Activated T-helper 17 cell treated with anti-CD3 and anti-CD28 coated beads, Interleukin-2, amount 50 U/mL, for 72 hours (primary cell): ENCODE measurements around the gene ZNF385B. TPM values are rescaled to one million over a fixed set of nuclear protein-coding genes. Genes with fewer than 3 reads are reported as not detected.

ENCODE experiments used
- ATAC-seq: fragments of 150-1000 bp; cut with Tn5 transposase; replicated peaks from 2 replicates; pipeline ENCODE4 v1.10.0; 2021; ENCODE audit warnings: mild to moderate bottlenecking, moderate library complexity
- H3K27ac Mint-ChIP-seq: one replicate; pipeline ENCODE4 v1.8.0; 2022; ENCODE audit warnings: mixed read lengths
- H3K27me3 Mint-ChIP-seq: one replicate; pipeline ENCODE4 v1.8.0; 2022; ENCODE audit warnings: mixed read lengths
- H3K36me3 Mint-ChIP-seq: one replicate; pipeline ENCODE4 v1.8.0; 2022; ENCODE audit warnings: low read depth, mild to moderate bottlenecking, mixed read lengths
- H3K4me1 Mint-ChIP-seq: one replicate; pipeline ENCODE4 v1.8.0; 2022; ENCODE audit warnings: mixed read lengths
- H3K4me3 Mint-ChIP-seq: one replicate; pipeline ENCODE4 v1.8.0; 2022; ENCODE audit warnings: mild to moderate bottlenecking, mixed read lengths
- H3K9me3 Mint-ChIP-seq: one replicate; pipeline ENCODE4 v1.8.0; 2022; ENCODE audit warnings: mixed read lengths
- total RNA-seq, 2 donors: library from RNA; stranded (reverse); gene quantifications; one replicate each; pipeline ENCODE4 v1.2.3, GENCODE V29; 2022

Gene ZNF385B
- total RNA-seq, 2 donors from 2014 or later, result not detected

- Mint-ChIP-seq H3K9me3 (no peaks in the 10 kb centered on the region), H3K27ac (no peak overlapping the region), H3K4me1 (no peaks in the 10 kb centered on the region), H3K27me3 (peaks cover 16% of the 10 kb centered on the region), H3K36me3 (no peaks in the 10 kb centered on the region), H3K4me3 (no peak overlapping the region)
- no peak for ATAC-seq
These were observed 14.5 kb upstream of the ZNF385B start for GRCh38 chr2:179875864-179876263.

GRCh38 chr2:179862898-179863458, 1.6 kb upstream of the ZNF385B start:
- Mint-ChIP-seq H3K9me3 (no peaks in the 10 kb centered on the region), H3K36me3 (no peaks in the 10 kb centered on the region), H3K4me1 (no peaks in the 10 kb centered on the region), H3K27ac (no peak overlapping the region), H3K4me3 (no peak overlapping the region), H3K27me3 (peaks cover 60% of the 10 kb centered on the region)
- ATAC-seq, result no peak

- Mint-ChIP-seq H3K27me3 (peaks cover 73% of the 10 kb centered on the region), H3K27ac (no peak overlapping the region), H3K4me1 (no peaks in the 10 kb centered on the region), H3K9me3 (no peaks in the 10 kb centered on the region), H3K4me3 (no peak overlapping the region), H3K36me3 (no peaks in the 10 kb centered on the region)
- no peak for ATAC-seq
These were observed 391 bp downstream of the ZNF385B start for GRCh38 chr2:179861027-179861415.

- H3K4me1 Mint-ChIP-seq, result no peaks in the 10 kb centered on the region
- H3K9me3 Mint-ChIP-seq, result no peaks in the 10 kb centered on the region
- no peaks in the 10 kb centered on the region for H3K36me3 Mint-ChIP-seq
- peak overlapping the region; percentile 7 for H3K4me3 Mint-ChIP-seq
- ATAC-seq, result no peak
- H3K27me3 Mint-ChIP-seq, result peaks cover 75% of the 10 kb centered on the region
- H3K27ac Mint-ChIP-seq, result no peak overlapping the region
These were observed 971 bp downstream of the ZNF385B start for GRCh38 chr2:179860255-179861026.

- H3K27ac Mint-ChIP-seq, result no peak overlapping the region
- no peaks in the 10 kb centered on the region for H3K9me3 Mint-ChIP-seq
- peaks cover 74% of the 10 kb centered on the region for H3K27me3 Mint-ChIP-seq
- no peak overlapping the region for H3K4me3 Mint-ChIP-seq
- no peaks in the 10 kb centered on the region for H3K36me3 Mint-ChIP-seq
- ATAC-seq, result no peak
- H3K4me1 Mint-ChIP-seq, result no peaks in the 10 kb centered on the region
These were observed 1.9 kb downstream of the ZNF385B start for GRCh38 chr2:179859523-179859922.

- H3K9me3 Mint-ChIP-seq, result no peaks in the 10 kb centered on the region
- no peaks in the 10 kb centered on the region for H3K4me1 Mint-ChIP-seq
- no peaks in the 10 kb centered on the region for H3K36me3 Mint-ChIP-seq
- peaks cover 52% of the 10 kb centered on the region for H3K27me3 Mint-ChIP-seq
- no peak overlapping the region for H3K4me3 Mint-ChIP-seq
- no peak overlapping the region for H3K27ac Mint-ChIP-seq
- no peak for ATAC-seq
These were observed 4.2 kb downstream of the ZNF385B start for GRCh38 chr2:179857236-179857635.

- no peaks in the 10 kb centered on the region for H3K9me3 Mint-ChIP-seq
- ATAC-seq, result no peak
These were observed 5.2 kb downstream of the ZNF385B start for GRCh38 chr2:179856205-179856604.

GRCh38 chr2:179855673-179856072, 5.7 kb downstream of the ZNF385B start:
- Mint-ChIP-seq H3K27ac (no peak overlapping the region), H3K27me3 (peaks cover 46% of the 10 kb centered on the region), H3K4me3 (no peak overlapping the region), H3K36me3 (no peaks in the 10 kb centered on the region), H3K4me1 (no peaks in the 10 kb centered on the region), H3K9me3 (no peaks in the 10 kb centered on the region)
- ATAC-seq, result no peak

More at GRCh38 chr2:179856205-179856604, 5.2 kb downstream of the ZNF385B start:
- Mint-ChIP-seq H3K27ac (no peak overlapping the region), H3K4me3 (no peak overlapping the region), H3K27me3 (peaks cover 45% of the 10 kb centered on the region), H3K4me1 (no peaks in the 10 kb centered on the region), H3K36me3 (no peaks in the 10 kb centered on the region)

- H3K4me3 Mint-ChIP-seq, result no peak overlapping the region
- no peaks in the 10 kb centered on the region for H3K36me3 Mint-ChIP-seq
- H3K27me3 Mint-ChIP-seq, result peaks cover 42% of the 10 kb centered on the region
- no peaks in the 10 kb centered on the region for H3K4me1 Mint-ChIP-seq
- no peak for ATAC-seq
- H3K27ac Mint-ChIP-seq, result no peak overlapping the region
- no peaks in the 10 kb centered on the region for H3K9me3 Mint-ChIP-seq
These were observed 6.5 kb downstream of the ZNF385B start for GRCh38 chr2:179854891-179855290.

- Mint-ChIP-seq H3K9me3 (no peaks in the 10 kb centered on the region), H3K4me1 (no peaks in the 10 kb centered on the region), H3K27me3 (peaks cover 25% of the 10 kb centered on the region), H3K4me3 (no peak overlapping the region), H3K36me3 (no peaks in the 10 kb centered on the region), H3K27ac (no peak overlapping the region)
- no peak for ATAC-seq
These were observed 8.3 kb downstream of the ZNF385B start for GRCh38 chr2:179853108-179853507.

- Mint-ChIP-seq H3K36me3 (no peaks in the 10 kb centered on the region), H3K27ac (no peak overlapping the region), H3K27me3 (peaks cover 5% of the 10 kb centered on the region), H3K4me3 (no peak overlapping the region), H3K9me3 (no peaks in the 10 kb centered on the region), H3K4me1 (no peaks in the 10 kb centered on the region)
- ATAC-seq, result no peak
These were observed 11.2 kb downstream of the ZNF385B start for GRCh38 chr2:179850188-179850587.

- Mint-ChIP-seq H3K36me3 (no peaks in the 10 kb centered on the region), H3K4me3 (no peak overlapping the region), H3K4me1 (no peaks in the 10 kb centered on the region), H3K27me3 (peaks cover 4% of the 10 kb centered on the region), H3K27ac (no peak overlapping the region), H3K9me3 (no peaks in the 10 kb centered on the region)
- no peak for ATAC-seq
These were observed 11.7 kb downstream of the ZNF385B start for GRCh38 chr2:179849719-179850118.

- Mint-ChIP-seq H3K4me3 (no peak overlapping the region), H3K4me1 (no peaks in the 10 kb centered on the region), H3K27me3 (peaks cover 7% of the 10 kb centered on the region), H3K27ac (no peak overlapping the region), H3K9me3 (peaks cover 3% of the 10 kb centered on the region), H3K36me3 (no peaks in the 10 kb centered on the region)
- no peak for ATAC-seq
These were observed 17.9 kb downstream of the ZNF385B start for GRCh38 chr2:179843541-179843940.

- H3K9me3 Mint-ChIP-seq, result peaks cover 3% of the 10 kb centered on the region
- H3K27ac Mint-ChIP-seq, result no peak overlapping the region
- no peak for ATAC-seq
- H3K4me3 Mint-ChIP-seq, result no peak overlapping the region
- H3K36me3 Mint-ChIP-seq, result no peaks in the 10 kb centered on the region
- no peaks in the 10 kb centered on the region for H3K4me1 Mint-ChIP-seq
- peaks cover 7% of the 10 kb centered on the region for H3K27me3 Mint-ChIP-seq
These were observed 18.8 kb downstream of the ZNF385B start for GRCh38 chr2:179842498-179843153.

GRCh38 chr2:179840840-179841239, 20.6 kb downstream of the ZNF385B start:
- Mint-ChIP-seq H3K4me1 (no peaks in the 10 kb centered on the region), H3K9me3 (peaks cover 3% of the 10 kb centered on the region), H3K27ac (no peak overlapping the region), H3K36me3 (no peaks in the 10 kb centered on the region), H3K4me3 (no peak overlapping the region), H3K27me3 (peaks cover 7% of the 10 kb centered on the region)
- no peak for ATAC-seq
